ENCODE measurements around the gene ST8SIA2.
"Not testable (repeated sequence)": the region's sequence is repeated elsewhere in the genome, so short reads cannot be mapped to it uniquely, and the experiment has no call there.

Gene ST8SIA2

GRCh38 chr15:92438471-92438870 lies 44.8 kb downstream of the ST8SIA2 start:
- DNase-seq (ENCODE audit: low read depth in 2 of 2), result no peak

- DNase-seq (ENCODE audit: low read depth in 2 of 2), result no peak
These were observed 49.7 kb downstream of the ST8SIA2 start for GRCh38 chr15:92443381-92443780.

- DNase-seq (ENCODE audit: low read depth in 2 of 2), result no peak
These were observed 51.0 kb downstream of the ST8SIA2 start for GRCh38 chr15:92444631-92445030.

GRCh38 chr15:92448370-92448769 lies 54.7 kb downstream of the ST8SIA2 start:
- no peak for DNase-seq (ENCODE audit: low read depth in 2 of 2)

- no peak for DNase-seq (ENCODE audit: low read depth in 2 of 2)
These were observed 55.8 kb downstream of the ST8SIA2 start for GRCh38 chr15:92449476-92449875.

- DNase-seq (ENCODE audit: low read depth in 2 of 2), result no peak
These were observed 57.6 kb downstream of the ST8SIA2 start for GRCh38 chr15:92451225-92451825.

- DNase-seq (ENCODE audit: low read depth in 2 of 2), result no peak
These were observed 58.5 kb downstream of the ST8SIA2 start for GRCh38 chr15:92452143-92452542.

- no peak for DNase-seq (ENCODE audit: low read depth in 2 of 2)
These were observed 59.9 kb downstream of the ST8SIA2 start for GRCh38 chr15:92453607-92454006.

- no peak for DNase-seq (ENCODE audit: low read depth in 2 of 2)
These were observed 60.9 kb downstream of the ST8SIA2 start for GRCh38 chr15:92454555-92455105.

- DNase-seq (ENCODE audit: low read depth in 2 of 2), result no peak
These were observed 61.6 kb downstream of the ST8SIA2 start for GRCh38 chr15:92455271-92455670.

- DNase-seq (ENCODE audit: low read depth in 2 of 2), result no peak
These were observed 63.9 kb downstream of the ST8SIA2 start for GRCh38 chr15:92457471-92458041.

GRCh38 chr15:92460023-92460422 lies 66.3 kb downstream of the ST8SIA2 start:
- no peak for DNase-seq (ENCODE audit: low read depth in 2 of 2)

GRCh38 chr15:92462424-92463125 lies 68.9 kb downstream of the ST8SIA2 start:
- DNase-seq (ENCODE audit: low read depth in 2 of 2), result no peak

GRCh38 chr15:92463352-92463751 lies 69.7 kb downstream of the ST8SIA2 start:
- no peak for DNase-seq (ENCODE audit: low read depth in 2 of 2)

- no peak for DNase-seq (ENCODE audit: low read depth in 2 of 2)
These were observed 70.1 kb downstream of the ST8SIA2 start for GRCh38 chr15:92463826-92464225.

GRCh38 chr15:92466834-92467233 lies 73.2 kb downstream of the ST8SIA2 start:
- DNase-seq (ENCODE audit: low read depth in 2 of 2), result no peak

GRCh38 chr15:92467245-92467644 lies 73.6 kb downstream of the ST8SIA2 start:
- no peak for DNase-seq (ENCODE audit: low read depth in 2 of 2)

- DNase-seq (ENCODE audit: low read depth in 2 of 2), result no peak
These were observed 75.3 kb downstream of the ST8SIA2 start for GRCh38 chr15:92468991-92469390.

- DNase-seq (ENCODE audit: low read depth in 2 of 2), result no peak
These were observed 77.6 kb downstream of the ST8SIA2 start for GRCh38 chr15:92471288-92471687.

GRCh38 chr15:92473756-92474155 lies 80.1 kb downstream of the ST8SIA2 start:
- DNase-seq (ENCODE audit: low read depth in 2 of 2), result no peak

- DNase-seq (ENCODE audit: low read depth in 2 of 2), result not testable (repeated sequence)
These were observed 86.0 kb downstream of the ST8SIA2 start for GRCh38 chr15:92479730-92480129.

GRCh38 chr15:92480361-92480760 lies 86.7 kb downstream of the ST8SIA2 start:
- DNase-seq (ENCODE audit: low read depth in 2 of 2), result no peak

GRCh38 chr15:92485441-92485840 lies 91.8 kb downstream of the ST8SIA2 start:
- no peak for DNase-seq (ENCODE audit: low read depth in 2 of 2)
